Ovary (tissue), 9 donors: ENCODE results near the gene SHTN1. TPM values are rescaled to one million over a fixed set of nuclear protein-coding genes. Genes with fewer than 3 reads are reported as not detected.

Experiments used
- DNase-seq, 5 donors: peaks; one replicate each; pipeline ENCODE4 v3.0.0-alpha.2; 2019 to 2020
- H3K27ac ChIP-seq, 2 donors: fragments of 200-600 bp; one replicate each; pipeline versions ENCODE4 v1.5.1 to v1.8.0; 2019 to 2022
- H3K27me3 ChIP-seq: fragments of 200-600 bp; one replicate; pipeline ENCODE4 v1.8.0; 2022
- H3K36me3 ChIP-seq: fragments of 200-600 bp; sonication (generic); one replicate; pipeline ENCODE4 v1.5.1; 2019
- H3K4me1 ChIP-seq: one replicate; pipeline ENCODE4 v1.8.1; 2013; ENCODE audit warnings: mild to moderate bottlenecking, moderate library complexity; ENCODE audit not compliant: insufficient read depth
- H3K4me3 ChIP-seq: fragments of 200-600 bp; sonication (generic); one replicate; pipeline ENCODE4 v1.5.1; 2017
- H3K9me3 ChIP-seq, 2 donors: fragments of 200-600 bp in 1 of 2; sonication (generic) in 1 of 2; one replicate each; pipeline versions ENCODE4 v1.5.1 to v1.8.1; 2013 to 2019; ENCODE audit warnings: mild to moderate bottlenecking in 1 of 2, moderate library complexity in 1 of 2
- CTCF ChIP-seq, 3 donors: fragments of 450-650 bp in 2 of 3; fragments of 200-600 bp in 1 of 3; IDR thresholded peaks; one replicate each; pipeline versions ENCODE4 v1.5.1 to v1.8.0; 2016 to 2022; ENCODE audit warnings: antibody characterized with exemption in 3 of 3, mild to moderate bottlenecking in 1 of 3
- EP300 ChIP-seq: sonication (generic); formaldehyde crosslinking; IDR thresholded peaks from one replicate; pipeline ENCODE4 v1.6.1; 2017; ENCODE audit warnings: antibody characterized with exemption
- POLR2A ChIP-seq: fragments of 450-650 bp; IDR thresholded peaks from one replicate; pipeline ENCODE4 v1.6.1; 2017; ENCODE audit warnings: antibody characterized with exemption, mild to moderate bottlenecking, moderate library complexity
- WGBS, 3 donors: extraction: QIAGEN DNeasy Blood & Tissue Kit in 1 of 3; methylation state at CpG; one replicate each; pipeline versions ENCODE4 v1.1.5 to v1.1.7; 2013 to 2017; 5-methylcytosine and 5-hydroxymethylcytosine counted together
- intact Hi-C, 4 donors: fragments of 100-400 bp; cut with DNase I; formaldehyde crosslinking; loops; one replicate each; pipeline versions ENCODE4 v1.11.0 to v1.15.1; 2022 to 2023
- polyA plus RNA-seq, 2 donors: library from polyadenylated mRNA; stranded (reverse); fragments of 200-250 nt in 1 of 2; fragments of 350-450 nt in 1 of 2; fragmentation: Illumina TruSeq in 1 of 2; extraction: RNeasy Lipid Tissue Mini Kit (QIAGEN cat#74804) in 1 of 2; gene quantifications; one replicate each; pipeline ENCODE4 v1.2.3, GENCODE V29; 2013 to 2014
- total RNA-seq, 7 donors: library from RNA; depleted of rRNA in 2 of 7; stranded (reverse); fragments of >200 nt in 2 of 7; fragmentation: NEBNext Ultra II Directional in 3 of 7; extraction: Animal tissue kit (Norgen Biotek cat#: 25700) in 3 of 7; gene quantifications; one replicate each; pipeline versions ENCODE4 v1.1.0 to v1.2.4, GENCODE V29; 2016 to 2023
- donor health status: DM: no; HTN: no; CAD: no; lungs with moderate emphysema.
- donor health status: DM: no; HTN: no; CAD: no.
- donor health status: Bipolar disorder and iron deficiency.
- donor health status: DM: yes; HTN: yes; CAD: no.
- donor health status: DM: no; HTN: no; CAD: no.
- donor health status: DM: yes; HTN: yes; CAD: no.

SHTN1 gene
- total and polyA plus RNA-seq, 9 donors: 4.7 to 22.1 (median 16.3) TPM

- intact Hi-C loops: no loop called here
- no peaks in the 10 kb centered on the region for H3K4me1 ChIP-seq
- no peaks in the 10 kb centered on the region for H3K9me3 ChIP-seq
- no peaks in the 10 kb centered on the region for H3K27me3 ChIP-seq
- no peak for DNase-seq
- no peak for TF ChIP-seq POLR2A
- TF ChIP-seq CTCF (IDR thresholded peaks at IDR 0.05): no peak
- TF ChIP-seq EP300: no peak
- whole genome bisulfite sequencing, 3 donors: 92 to 97% (median 96%) methylated on average over 6 of the region's 6 CpGs
- H3K4me3 ChIP-seq: no peak overlapping the region
- H3K36me3 ChIP-seq: no peaks in the 10 kb centered on the region
- no peak overlapping the region for H3K27ac ChIP-seq
These were observed 1.7 kb downstream of the SHTN1 start for GRCh38 chr10:117003336-117003735.

- H3K27me3 ChIP-seq: no peaks in the 10 kb centered on the region
- no peaks in the 10 kb centered on the region for H3K36me3 ChIP-seq
- DNase-seq: no peak
- TF ChIP-seq CTCF (IDR thresholded peaks at IDR 0.05): no peak
- TF ChIP-seq EP300: no peak
- TF ChIP-seq POLR2A: no peak
- H3K9me3 ChIP-seq: no peaks in the 10 kb centered on the region
- H3K4me3 ChIP-seq: no peak overlapping the region
- intact Hi-C loops: no loop called here
- H3K27ac ChIP-seq: no peak overlapping the region
- no peaks in the 10 kb centered on the region for H3K4me1 ChIP-seq
These were observed 2.8 kb downstream of the SHTN1 start for GRCh38 chr10:117002206-117002605.

GRCh38 chr10:117001144-117001543 is 3.8 kb downstream of the SHTN1 start:
- intact Hi-C loops: no loop called here
- DNase-seq: no peak
- TF ChIP-seq CTCF (IDR thresholded peaks at IDR 0.05): no peak
- no peak for TF ChIP-seq EP300
- no peak for TF ChIP-seq POLR2A
- H3K36me3 ChIP-seq: no peaks in the 10 kb centered on the region
- no peak overlapping the region for H3K4me3 ChIP-seq
- H3K27ac ChIP-seq: no peak overlapping the region
- no peaks in the 10 kb centered on the region for H3K9me3 ChIP-seq
- no peaks in the 10 kb centered on the region for H3K4me1 ChIP-seq
- no peaks in the 10 kb centered on the region for H3K27me3 ChIP-seq
- WGBS, 3 donors: 87 to 90% (median 88%) methylated on average over 2 of the region's 2 CpGs

- TF ChIP-seq EP300 (no peak), CTCF (IDR thresholded peaks at IDR 0.05) (no peak), POLR2A (no peak)
- no peaks in the 10 kb centered on the region for H3K4me1 ChIP-seq
- no peak overlapping the region for H3K27ac ChIP-seq
- intact Hi-C loops: no loop called here
- DNase-seq: no peak
- no peaks in the 10 kb centered on the region for H3K27me3 ChIP-seq
- H3K4me3 ChIP-seq: no peak overlapping the region
- H3K9me3 ChIP-seq: no peaks in the 10 kb centered on the region
- 62 to 70% (median 65%) methylated on average over 2 of the region's 2 CpGs for WGBS, 3 donors
- H3K36me3 ChIP-seq: no peaks in the 10 kb centered on the region
These were observed 4.4 kb downstream of the SHTN1 start for GRCh38 chr10:117000580-117000979.

GRCh38 chr10:116998172-116998571 is 6.8 kb downstream of the SHTN1 start:
- Histone ChIP-seq H3K9me3 (no peaks in the 10 kb centered on the region), H3K27me3 (no peaks in the 10 kb centered on the region), H3K4me1 (no peaks in the 10 kb centered on the region), H3K36me3 (no peaks in the 10 kb centered on the region), H3K27ac (no peak overlapping the region), H3K4me3 (no peak overlapping the region)
- 92 to 94% (median 93%) methylated on average over 4 of the region's 4 CpGs for WGBS, 3 donors
- intact Hi-C loops: no loop called here
- TF ChIP-seq CTCF (IDR thresholded peaks at IDR 0.05): no peak
- no peak for TF ChIP-seq EP300
- no peak for TF ChIP-seq POLR2A
- DNase-seq: no peak
